Upper lobe of left lung (tissue), 6 donors: ENCODE data around the gene CHST8. TPM values are rescaled to one million over a fixed set of nuclear protein-coding genes. Genes with fewer than 3 reads are reported as not detected.

Experiments
- ATAC-seq, 2 donors: fragments of 200-7000 bp; cut with Tn5 transposase; one replicate each; pipeline ENCODE4 v1.9.1; 2022; ENCODE audit warnings: mild to moderate bottlenecking in 2 of 2, moderate library complexity in 2 of 2; ENCODE audit not compliant: low FRiP score in 2 of 2
- DNase-seq, 2 donors: peaks; one replicate each; pipeline ENCODE4 v3.0.0-alpha.2; 2019 to 2020
- H3K27ac ChIP-seq, 4 donors: fragments of 200-600 bp; sonication (generic); one replicate each; pipeline ENCODE4 v1.5.1; 2016 to 2019
- H3K27me3 ChIP-seq, 4 donors: fragments of 200-600 bp; sonication (generic); one replicate each; pipeline ENCODE4 v1.5.1; 2017 to 2019
- H3K36me3 ChIP-seq, 4 donors: fragments of 200-600 bp; sonication (generic); one replicate each; pipeline ENCODE4 v1.5.1; 2016 to 2019
- H3K4me1 ChIP-seq, 4 donors: fragments of 200-600 bp; sonication (generic); one replicate each; pipeline ENCODE4 v1.5.1; 2018 to 2019
- H3K4me3 ChIP-seq, 4 donors: fragments of 200-600 bp; sonication (generic); one replicate each; pipeline ENCODE4 v1.5.1; 2017 to 2019; ENCODE audit warnings: mild to moderate bottlenecking in 2 of 4, moderate library complexity in 1 of 4
- H3K9me3 ChIP-seq, 4 donors: fragments of 200-600 bp; sonication (generic); one replicate each; pipeline ENCODE4 v1.5.1; 2018 to 2019
- CTCF ChIP-seq, 6 experiments: fragments of 450-650 bp in 4 of 6; fragments of 200-600 bp in 2 of 6; sonication (generic) in 2 of 6; IDR thresholded peaks; one replicate each; pipeline ENCODE4 v1.5.1; 2016 to 2019; ENCODE audit warnings: antibody characterized with exemption in 6 of 6
- EP300 ChIP-seq, 4 donors: sonication (generic); formaldehyde crosslinking; IDR thresholded peaks; one replicate each; pipeline ENCODE4 v1.5.1; 2017; ENCODE audit warnings: antibody characterized with exemption in 4 of 4, control low read depth in 2 of 4
- POLR2A ChIP-seq, 4 donors: fragments of 450-650 bp; IDR thresholded peaks; one replicate each; pipeline ENCODE4 v1.5.1; 2016 to 2017; ENCODE audit warnings: antibody characterized with exemption in 4 of 4, mild to moderate bottlenecking in 2 of 4
- POLR2AphosphoS5 ChIP-seq, 2 donors: sonication (generic); formaldehyde crosslinking; IDR thresholded peaks; one replicate each; pipeline ENCODE4 v1.5.1; 2017; ENCODE audit warnings: antibody characterized with exemption in 2 of 2
- WGBS, 2 donors: methylation state at CpG; one replicate each; pipeline ENCODE4 v1.1.5; 2017 to 2018; 5-methylcytosine and 5-hydroxymethylcytosine counted together
- total RNA-seq, 6 donors: library from RNA; depleted of rRNA in 4 of 6; stranded (reverse); fragments of >200 nt in 4 of 6; gene quantifications; one replicate each; pipeline versions ENCODE4 v1.1.0 to v1.2.1, GENCODE V29; 2016 to 2021
- donor health status: DM: no; HTN: no; CAD: no; lungs with moderate emphysema.
- donor health status: DM: no; HTN: yes; CAD: no; lungs with severe emphysema.

The CHST8 gene
- total RNA-seq, 6 donors from 2014 or later: 0.46 to 3.1 (median 0.72) TPM; not detected in 2

- peaks cover 1 to 4% (median 2%) of the 10 kb centered on the region in 4 donors for H3K4me1 ChIP-seq
- TF ChIP-seq EP300 (IDR thresholded peaks at IDR 0.05): no peak
- TF ChIP-seq POLR2AphosphoS5 (IDR thresholded peaks at IDR 0.05): no peak
- TF ChIP-seq CTCF (IDR thresholded peaks at IDR 0.05): no peak
- no peak for TF ChIP-seq POLR2A (IDR thresholded peaks at IDR 0.05)
- H3K27ac ChIP-seq: no peak overlapping the region
- H3K27me3 ChIP-seq: no peaks in the 10 kb centered on the region
- H3K4me3 ChIP-seq: no peak overlapping the region
- DNase-seq (no peak), ATAC-seq (no peak)
- H3K36me3 ChIP-seq: no peaks in the 10 kb centered on the region
- no peaks in the 10 kb centered on the region for H3K9me3 ChIP-seq
- 78 to 80% methylated on average over 5 of the region's 5 CpGs for WGBS, 2 donors
These were observed 167.6 kb downstream of the CHST8 start for GRCh38 chr19:33789344-33789743.

DNA sequence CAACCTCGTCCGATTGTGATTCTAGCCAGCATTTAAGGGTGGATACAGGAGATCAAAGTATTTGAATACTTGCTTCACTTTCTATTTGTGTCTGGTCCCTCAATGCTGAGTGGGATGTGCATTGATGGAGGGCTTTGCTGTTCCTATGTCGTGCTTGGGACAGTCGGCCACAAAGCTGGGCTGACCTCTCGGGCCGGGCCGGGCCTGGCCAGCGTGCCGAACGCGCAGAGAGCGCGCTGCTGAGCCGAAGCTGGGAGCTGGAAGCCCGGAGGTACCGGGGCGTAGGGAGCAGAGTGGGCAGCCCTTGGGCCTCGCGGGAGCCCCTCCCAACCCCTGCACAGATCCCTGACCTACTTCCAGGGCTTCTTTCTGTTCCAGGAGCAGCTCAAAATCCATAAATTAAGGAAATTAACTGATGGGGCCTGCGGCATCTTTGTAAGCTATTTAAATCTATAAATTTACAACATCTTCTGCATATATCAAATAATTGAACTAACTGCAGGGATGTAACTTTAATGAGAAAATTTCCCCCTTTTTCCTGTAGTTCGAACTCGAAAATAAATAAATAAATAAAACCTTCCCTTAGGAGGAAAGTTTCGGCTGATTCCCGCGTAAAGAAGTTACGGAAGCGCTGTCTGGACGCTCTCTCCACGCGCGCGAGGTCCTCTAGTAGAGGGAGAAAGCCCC, 173.1 kb downstream of the CHST8 start:
- Histone ChIP-seq H3K4me1 (peaks cover 12 to 50% (median 25%) of the 10 kb centered on the region in 4 donors), H3K9me3 (no peaks in the 10 kb centered on the region), H3K4me3 (peak overlapping the region; percentile 3 to 92 (median 80)), H3K36me3 (no peaks in the 10 kb centered on the region), H3K27me3 (peaks cover 0 to 7% (median 2%) of the 10 kb centered on the region in 4 donors), H3K27ac (peak overlapping the region; percentile 91 to 98 (median 95))
- no peak for TF ChIP-seq POLR2AphosphoS5 (IDR thresholded peaks at IDR 0.05)
- TF ChIP-seq CTCF (IDR thresholded peaks at IDR 0.05): no peak
- TF ChIP-seq EP300 (IDR thresholded peaks at IDR 0.05): no peak
- 13 to 20% methylated on average over 32 of the region's 32 CpGs for WGBS, 2 donors
- ATAC-seq (no peak), DNase-seq (peak in 1 of 2 donors; percentile 86)

DNA sequence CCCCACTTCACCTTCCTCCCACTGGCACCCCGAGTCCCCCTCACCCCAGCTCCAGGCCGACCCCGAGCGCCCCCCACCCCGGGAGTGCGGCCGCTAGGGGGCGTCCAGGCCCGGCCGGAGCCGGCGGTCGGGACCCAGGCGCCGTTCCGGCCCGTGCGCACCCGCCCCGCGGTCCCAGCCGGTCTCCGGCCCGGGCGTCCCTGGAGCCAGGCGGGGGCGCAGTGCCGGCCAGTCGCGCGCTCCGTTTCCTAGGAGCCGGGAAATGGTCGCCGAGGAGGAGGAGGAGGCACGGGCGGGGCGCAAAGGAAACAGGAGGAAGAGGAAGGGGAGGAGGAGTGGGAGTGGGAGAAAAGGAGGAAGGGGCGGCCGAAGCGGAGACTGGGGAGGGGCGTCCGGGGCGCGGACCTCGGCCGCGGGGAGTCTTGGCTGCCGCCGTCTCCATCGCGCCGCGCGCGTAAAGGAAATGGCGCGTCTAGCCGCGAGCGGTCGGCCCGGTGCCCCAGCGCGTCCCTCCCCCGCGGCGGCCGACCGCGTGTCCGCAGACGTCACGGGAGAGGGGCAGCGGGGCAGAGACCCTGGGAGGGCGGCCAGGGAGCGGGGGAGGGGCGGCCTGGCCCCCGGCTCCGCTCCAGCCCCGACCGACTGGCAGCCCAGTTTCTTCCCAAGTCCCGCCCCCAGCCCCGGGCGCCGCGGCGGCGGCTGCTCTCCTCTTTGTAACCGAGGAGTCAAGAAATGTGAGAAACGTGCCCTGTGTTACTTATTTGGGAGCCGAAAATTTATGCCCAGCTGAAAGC, 173.8 kb downstream of the CHST8 start:
- peaks cover 12 to 50% (median 25%) of the 10 kb centered on the region in 4 donors for H3K4me1 ChIP-seq
- H3K27ac ChIP-seq: peak overlapping the region; percentile 91 to 98 (median 95)
- H3K27me3 ChIP-seq: peaks cover 0 to 7% (median 2%) of the 10 kb centered on the region in 4 donors
- peaks cover 0 to 4% (median 0%) of the 10 kb centered on the region in 4 donors for H3K36me3 ChIP-seq
- DNase-seq: peak; percentile 69 to 95
- peak; percentile 84 to 90 for ATAC-seq
- 1 to 3% methylated on average over 33 to 67 of the region's 92 CpGs for whole genome bisulfite sequencing, 2 donors
- TF ChIP-seq EP300 (IDR thresholded peaks at IDR 0.05): no peak
- peak in 3 of 4 donors; percentile 16 to 60 (median 51) for TF ChIP-seq POLR2A (IDR thresholded peaks at IDR 0.05)
- TF ChIP-seq CTCF (IDR thresholded peaks at IDR 0.05): peak; percentile 83 to 89 (median 88)
- TF ChIP-seq POLR2AphosphoS5 (IDR thresholded peaks at IDR 0.05): peak; percentile 62 to 70
- H3K4me3 ChIP-seq: peak overlapping the region; percentile 14 to 92 (median 80)
- H3K9me3 ChIP-seq: no peaks in the 10 kb centered on the region

- H3K27me3 ChIP-seq: peaks cover 0 to 7% (median 2%) of the 10 kb centered on the region in 4 donors
- H3K4me3 ChIP-seq: peak within 1 kb of the TSS; percentile 76 to 92 (median 80)
- peak in 1 of 2 donors; percentile 22 for ATAC-seq
- H3K27ac ChIP-seq: peak within 1 kb of the TSS; percentile 91 to 98 (median 95)
- peaks cover 12 to 50% (median 25%) of the 10 kb centered on the region in 4 donors for H3K4me1 ChIP-seq
- 1% methylated on average over 60 of the region's 92 CpGs; no CpG with 5 or more reads in 1 of the 2 donors for WGBS, 2 donors
- DNase-seq: peak in 1 of 2 donors; percentile 92
- TF ChIP-seq CTCF (IDR thresholded peaks at IDR 0.05) (no peak), POLR2AphosphoS5 (IDR thresholded peaks at IDR 0.05) (no peak), EP300 (IDR thresholded peaks at IDR 0.05) (no peak), POLR2A (IDR thresholded peaks at IDR 0.05) (no peak)
- peaks cover 0 to 9% (median 2%) of the 10 kb centered on the region in 4 donors for H3K36me3 ChIP-seq
- H3K9me3 ChIP-seq: no peaks in the 10 kb centered on the region
These were observed 174.6 kb downstream of the CHST8 start, which contains the start of gene KCTD15 for GRCh38 chr19:33796164-33796875. TSS of gene KCTD15 (plus strand) at chr19:33796870. CDS start at chr19:33800455, 3,585 bp downstream.
